ENCODE measurements around the gene RAB28.

- TF ChIP-seq POLR2A (IDR thresholded peaks at IDR 0.05) (no peak), CTCF (IDR thresholded peaks at IDR 0.05) (no peak)
These were observed 11.6 kb upstream of the RAB28 start for GRCh38 chr4:13495753-13496152.

Measured in adrenal gland (tissue), 5 donors.